GM12875 (cell line): ENCODE results near the gene VAV2.
"Not testable (repeated sequence)": the region's sequence is repeated elsewhere in the genome, so short reads cannot be mapped to it uniquely, and the experiment has no call there.

Experiments used
- H3K4me3 ChIP-seq: one replicate; pipeline ENCODE4 v1.5.1; 2011; ENCODE audit warnings: low read depth, low read length, control low read depth
- TF ChIP-seq, protein P1 (sequence below): IDR thresholded peaks from 2 replicates; pipeline ENCODE4 v1.5.1; 2011; ENCODE audit warnings: low read depth, mild to moderate bottlenecking, control low read depth, inconsistent platforms, low read length, moderate library complexity, borderline replicate concordance; ENCODE audit not compliant: insufficient read depth

Gene VAV2

GRCh38 chr9:133754688-133755227 lies 237.4 kb downstream of the VAV2 start:
- TF ChIP-seq, protein P1, sequence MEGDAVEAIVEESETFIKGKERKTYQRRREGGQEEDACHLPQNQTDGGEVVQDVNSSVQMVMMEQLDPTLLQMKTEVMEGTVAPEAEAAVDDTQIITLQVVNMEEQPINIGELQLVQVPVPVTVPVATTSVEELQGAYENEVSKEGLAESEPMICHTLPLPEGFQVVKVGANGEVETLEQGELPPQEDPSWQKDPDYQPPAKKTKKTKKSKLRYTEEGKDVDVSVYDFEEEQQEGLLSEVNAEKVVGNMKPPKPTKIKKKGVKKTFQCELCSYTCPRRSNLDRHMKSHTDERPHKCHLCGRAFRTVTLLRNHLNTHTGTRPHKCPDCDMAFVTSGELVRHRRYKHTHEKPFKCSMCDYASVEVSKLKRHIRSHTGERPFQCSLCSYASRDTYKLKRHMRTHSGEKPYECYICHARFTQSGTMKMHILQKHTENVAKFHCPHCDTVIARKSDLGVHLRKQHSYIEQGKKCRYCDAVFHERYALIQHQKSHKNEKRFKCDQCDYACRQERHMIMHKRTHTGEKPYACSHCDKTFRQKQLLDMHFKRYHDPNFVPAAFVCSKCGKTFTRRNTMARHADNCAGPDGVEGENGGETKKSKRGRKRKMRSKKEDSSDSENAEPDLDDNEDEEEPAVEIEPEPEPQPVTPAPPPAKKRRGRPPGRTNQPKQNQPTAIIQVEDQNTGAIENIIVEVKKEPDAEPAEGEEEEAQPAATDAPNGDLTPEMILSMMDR = no peak
- no peak overlapping the region for H3K4me3 ChIP-seq

DNA sequence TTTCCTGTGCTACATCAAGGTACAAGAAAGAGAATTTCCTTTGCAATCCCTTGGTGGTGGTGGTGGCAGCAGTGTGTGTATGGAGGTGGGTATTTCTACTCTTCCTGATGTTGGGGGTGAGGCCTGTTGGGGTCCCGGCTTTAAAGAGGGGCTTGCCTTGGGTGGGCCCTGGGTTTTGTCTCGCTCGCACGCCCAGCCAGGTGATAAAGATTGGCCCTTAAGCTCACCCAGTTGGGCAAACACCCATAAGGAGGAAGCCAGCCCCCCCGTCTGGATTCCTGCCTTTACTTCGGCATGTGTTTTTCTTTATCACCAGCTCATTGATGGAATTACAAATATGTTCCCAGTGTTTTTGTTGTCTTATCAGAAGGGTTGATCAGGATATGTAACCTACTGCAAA lies 237.9 kb downstream of the VAV2 start:
- TF ChIP-seq, protein P1 = no peak
- H3K4me3 ChIP-seq = no peak overlapping the region

DNA sequence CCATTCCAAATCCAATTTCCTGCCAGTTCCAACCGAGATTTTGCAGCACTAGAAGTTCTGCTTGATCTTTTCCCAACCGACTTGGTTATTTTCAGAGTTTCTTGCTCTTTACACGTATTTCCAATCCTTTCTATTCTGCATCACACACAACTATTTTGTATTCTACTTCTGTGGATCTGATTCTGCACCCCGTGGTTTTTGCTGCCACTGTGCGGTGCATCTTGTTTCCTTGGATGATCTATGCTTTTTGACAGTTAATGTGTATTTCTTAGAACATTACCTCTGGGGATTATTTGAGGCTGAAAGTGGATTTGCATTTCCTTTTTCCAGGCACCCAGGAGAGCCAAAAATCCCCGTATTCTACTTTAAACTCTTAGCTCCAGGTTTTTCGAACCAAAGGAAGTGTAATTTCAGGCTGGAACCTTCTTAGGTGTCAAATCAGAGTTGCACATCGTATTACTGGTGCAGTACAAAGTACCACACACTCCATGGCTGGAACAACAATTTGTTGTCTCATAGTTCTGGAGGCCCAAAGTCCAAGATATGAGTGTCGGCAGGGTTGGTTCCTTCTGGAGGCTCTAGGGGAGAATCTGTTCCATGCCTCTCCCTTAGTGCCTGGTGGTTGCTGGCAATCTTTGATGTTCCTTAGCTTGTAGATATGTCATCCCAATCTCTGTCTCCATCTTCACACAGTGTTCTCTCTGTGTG lies 239.2 kb downstream of the VAV2 start:
- TF ChIP-seq, protein P1 = no peak
- no peak overlapping the region for H3K4me3 ChIP-seq

GRCh38 chr9:133750982-133751649 lies 241.0 kb downstream of the VAV2 start:
- TF ChIP-seq, protein P1 = no peak
- H3K4me3 ChIP-seq = no peak overlapping the region

DNA sequence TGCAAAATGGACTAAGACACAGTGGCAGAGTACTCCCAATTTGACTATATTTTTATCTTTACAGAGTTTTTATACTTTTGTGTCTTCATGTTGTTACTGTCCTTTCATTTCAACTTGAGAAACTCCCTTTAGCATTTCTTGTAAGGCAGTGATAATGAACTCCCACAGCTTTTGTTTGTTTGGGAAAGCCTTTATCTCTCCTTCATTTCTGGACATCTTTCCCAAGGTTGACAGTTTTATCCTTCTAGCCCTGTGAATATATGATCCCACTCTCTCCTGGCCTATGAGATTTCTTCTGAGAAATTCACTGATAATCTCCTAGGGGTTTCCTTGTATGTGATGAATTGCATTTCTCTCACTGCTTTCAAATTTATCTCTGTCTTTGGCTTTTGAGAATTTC lies 244.8 kb downstream of the VAV2 start:
- TF ChIP-seq, protein P1 = no peak
- H3K4me3 ChIP-seq = no peak overlapping the region

GRCh38 chr9:133744528-133744927 lies 247.6 kb downstream of the VAV2 start:
- not testable (repeated sequence) for H3K4me3 ChIP-seq

GRCh38 chr9:133742849-133743444 lies 249.2 kb downstream of the VAV2 start:
- TF ChIP-seq, protein P1 = peak; percentile 97

More at GRCh38 chr9:133742849-133743444, 249.2 kb downstream of the VAV2 start:
- no peak overlapping the region for H3K4me3 ChIP-seq
